HepG2 (cell line): Measurements from ENCODE around the gene DNASE1. TPM values are rescaled to one million over a fixed set of nuclear protein-coding genes. Genes with fewer than 3 reads are reported as not detected.

ENCODE experiments used
- ATAC-seq: fragments of 200-7000 bp; cut with Tn5 transposase; 3 replicates; pipeline ENCODE4 v1.9.1; 2020; ENCODE audit warnings: mild to moderate bottlenecking, moderate library complexity
- BruUV-seq: library from RNA; stranded (reverse); fragments of 400-500 nt; replicated peaks from 2 replicates; lab custom pipeline; 2021; lab: Mats Ljungman, UMichigan
- CTCF ChIA-PET: fragments of 300-600 bp; formaldehyde crosslinking; extraction: SDS; loops from one replicate; lab custom pipeline; 2021; ENCODE audit warnings: low total read pairs, inconsistent platforms, low intra/inter-chr PET ratio; lab: Yijun Ruan, JAX
- POLR2A ChIA-PET: fragments of 350-600 bp; sonication (Branson Sonifier 250); formaldehyde crosslinking; loops from one replicate; lab custom pipeline; 2020; ENCODE audit warnings: antibody characterized with exemption, inconsistent platforms; lab: Yijun Ruan, JAX
- DNase-seq: peaks from one replicate; pipeline ENCODE4 v3.0.0-alpha.2; 2015; ENCODE audit warnings: low spot score
- FAIRE-seq: peaks from 3 replicates; lab custom pipeline; 2011; peaks lifted over from hg19 to GRCh38; lab: Jason Lieb, UNC
- H2AFZ ChIP-seq: one replicate; pipeline ENCODE4 v1.6.1; 2011; ENCODE audit warnings: low read length, inconsistent platforms
- H3K27ac ChIP-seq: fragments of 300-600 bp; 3 replicates; pipeline ENCODE4 v1.8.0; 2011; ENCODE audit warnings: mixed run types, mild to moderate bottlenecking, mixed read lengths, low read length, inconsistent platforms; ENCODE audit not compliant: insufficient read depth; ENCODE audit errors: extremely low read length
- H3K27me3 ChIP-seq, 2 experiments: fragments of 200-600 bp in 1 of 2; 2 replicates in 1 of 2; 3 replicates in 1 of 2; pipeline versions ENCODE4 v1.6.0 to v1.8.0; 2011; ENCODE audit warnings: low read length in 2 of 2, mild to moderate bottlenecking in 2 of 2, moderate library complexity in 2 of 2, inconsistent platforms in 1 of 2; ENCODE audit not compliant: insufficient read depth in 2 of 2, control insufficient read depth in 1 of 2
- H3K36me3 ChIP-seq, 2 experiments: fragments of 200-600 bp in 1 of 2; replicated peaks in 1 of 2; 2 replicates in 1 of 2; 3 replicates in 1 of 2; pipeline versions ENCODE4 v1.5.1 to v1.8.0; 2011; ENCODE audit warnings: low read length in 2 of 2, inconsistent platforms in 1 of 2; ENCODE audit not compliant: insufficient read depth in 2 of 2, control insufficient read depth in 1 of 2
- H3K4me1 ChIP-seq: 2 replicates; pipeline ENCODE4 v1.5.1; 2012; ENCODE audit warnings: low read length, inconsistent platforms; ENCODE audit not compliant: insufficient read depth
- H3K4me2 ChIP-seq: 2 replicates; pipeline ENCODE4 v1.6.0; 2011; ENCODE audit warnings: low read depth, low read length, inconsistent platforms
- H3K4me3 ChIP-seq, 3 experiments: fragments of 200-600 bp in 1 of 3; sonication (generic), shearing (Covaris generic) in 1 of 3; replicated peaks in 1 of 3; 2 replicates each; pipeline ENCODE4 v1.5.1; 2011 to 2016; ENCODE audit warnings: low read length in 3 of 3, inconsistent platforms in 2 of 3, low read depth in 2 of 3, mild to moderate bottlenecking in 2 of 3, control low read depth in 1 of 3, mixed read lengths in 1 of 3; ENCODE audit not compliant: insufficient read depth in 1 of 3
- H3K79me2 ChIP-seq: one replicate; pipeline ENCODE4 v1.6.1; 2011; ENCODE audit warnings: low read length, inconsistent platforms; ENCODE audit not compliant: insufficient read depth
- H3K9ac ChIP-seq: 2 replicates; pipeline ENCODE4 v1.6.0; 2011; ENCODE audit warnings: mild to moderate bottlenecking, low read depth, low read length, inconsistent platforms; ENCODE audit not compliant: insufficient read depth
- H3K9me3 ChIP-seq: 2 replicates; pipeline ENCODE4 v1.5.1; 2012; ENCODE audit warnings: mild to moderate bottlenecking, low read length
- H4K20me1 ChIP-seq: 2 replicates; pipeline ENCODE4 v1.6.0; 2011; ENCODE audit warnings: inconsistent platforms, mild to moderate bottlenecking, low read length, moderate library complexity; ENCODE audit not compliant: insufficient read depth
- ASH2L ChIP-seq: fragments of 300-600, 200-600 bp; sonication (generic); IDR thresholded peaks from 2 replicates; pipeline ENCODE4 v1.7.0; 2017; ENCODE audit warnings: low read depth, mild to moderate bottlenecking, moderate library complexity, mixed read lengths, low read length; ENCODE audit not compliant: insufficient read length
- BRF2 ChIP-seq: sonication (generic); formaldehyde crosslinking; IDR thresholded peaks from 2 replicates; pipeline ENCODE4 v1.8.1; 2022; ENCODE audit warnings: mild to moderate bottlenecking, missing genetic modification reagents
- GABPB1 ChIP-seq: IDR thresholded peaks from 2 replicates; pipeline ENCODE4 v1.6.1; 2016; ENCODE audit warnings: mild to moderate bottlenecking, missing genetic modification reagents, moderate library complexity, missing compliant biosample characterization
- GATA4 ChIP-seq: sonication (generic); IDR thresholded peaks from 2 replicates; pipeline ENCODE4 v1.6.1; 2016; ENCODE audit warnings: antibody characterized with exemption, low read depth, borderline replicate concordance
- HDAC1 ChIP-seq: sonication (generic); formaldehyde crosslinking; IDR thresholded peaks from 2 replicates; pipeline ENCODE4 v1.5.1; 2020; ENCODE audit warnings: mild to moderate bottlenecking, missing genetic modification reagents
- MAX ChIP-seq: IDR thresholded peaks from 2 replicates; pipeline ENCODE4 v1.6.1; 2012; ENCODE audit warnings: inconsistent platforms
- SALL1 ChIP-seq: sonication (generic); formaldehyde crosslinking; IDR thresholded peaks from 2 replicates; pipeline ENCODE4 v1.8.0; 2022; ENCODE audit warnings: mild to moderate bottlenecking, missing genetic modification reagents
- SPEN ChIP-seq: sonication (generic); formaldehyde crosslinking; IDR thresholded peaks from 2 replicates; pipeline ENCODE4 v1.5.1; 2020; ENCODE audit warnings: low read depth, mild to moderate bottlenecking, missing genetic modification reagents
- SRSF1 ChIP-seq: fragments of 200-400 bp; formaldehyde crosslinking; optimal IDR thresholded peaks from 2 replicates; pipeline ENCODE3; 2017; ENCODE audit warnings: mild to moderate bottlenecking, low read depth, low read length, moderate library complexity
- TEAD3 ChIP-seq: optimal IDR thresholded peaks from 2 replicates; pipeline ENCODE3; 2016; ENCODE audit warnings: borderline replicate concordance
- ZBTB38 ChIP-seq: sonication (generic); formaldehyde crosslinking; IDR thresholded peaks from 2 replicates; pipeline ENCODE4 v1.5.1; 2020; ENCODE audit warnings: mild to moderate bottlenecking, missing genetic modification reagents
- ZNF317 ChIP-seq: sonication (generic); formaldehyde crosslinking; IDR thresholded peaks from 2 replicates; pipeline ENCODE4 v1.5.0; 2020; ENCODE audit warnings: mild to moderate bottlenecking, missing genetic modification reagents
- WGBS: methylation state at CpG from one replicate; pipeline ENCODE4 v1.1.6; 2017; ENCODE audit warnings: low lambda C conversion rate; 5-methylcytosine and 5-hydroxymethylcytosine counted together
- in situ Hi-C: cut with HindIII; loops from 2 replicates; pipeline ENCODE4 v1.10.0; 2017; ENCODE audit warnings: low pct_unique_long_range_greater_than_20kb; ENCODE audit not compliant: extremely low pct_ligation_motif_present
- intact Hi-C: fragments of 100-400 bp; cut with micrococcal nuclease; formaldehyde crosslinking; loops from one replicate; pipeline ENCODE4 v1.10.0; 2022; ENCODE audit not compliant: unreplicated experiment
- polyA plus RNA-seq, 8 experiments: library from polyadenylated mRNA; depleted of rRNA in 3 of 8; stranded (reverse) in 7 of 8; unstranded in 1 of 8; fragments of >200 nt; fragmentation: Illumina TruSeq in 4 of 8; extraction: Trizol in 4 of 8; gene quantifications; 2 replicates each; pipeline versions ENCODE4 v1.2.1 to v1.2.3, GENCODE V29; 2011 to 2016; ENCODE audit warnings: low read depth in 4 of 8, missing spikeins in 1 of 8, mixed read lengths in 1 of 8; ENCODE audit not compliant: insufficient read depth in 1 of 8
- total RNA-seq, 5 experiments: library from RNA; depleted of rRNA; stranded (reverse); fragments of >200 nt; fragmentation: Illumina TruSeq; extraction: Trizol; gene quantifications; 2 replicates each; pipeline ENCODE4 v1.2.3, GENCODE V29; 2016; ENCODE audit warnings: low read depth in 1 of 5
- TF ChIP-seq, protein P1 (sequence below): sonication (generic); formaldehyde crosslinking; IDR thresholded peaks from 2 replicates; pipeline ENCODE4 v1.5.1; 2020; ENCODE audit warnings: mild to moderate bottlenecking, missing genetic modification reagents, moderate library complexity
- TF ChIP-seq, protein P2 (sequence below): sonication (generic); formaldehyde crosslinking; IDR thresholded peaks from 2 replicates; pipeline ENCODE4 v1.4.0; 2020; ENCODE audit warnings: missing genetic modification reagents, mild to moderate bottlenecking, borderline replicate concordance

Gene DNASE1
- total and polyA plus RNA-seq, 2 of the 13 experiments (the other 11 are each of a cell fraction or from before 2014, with no cell fraction given), result 7.1 to 11.1 TPM

DNA sequence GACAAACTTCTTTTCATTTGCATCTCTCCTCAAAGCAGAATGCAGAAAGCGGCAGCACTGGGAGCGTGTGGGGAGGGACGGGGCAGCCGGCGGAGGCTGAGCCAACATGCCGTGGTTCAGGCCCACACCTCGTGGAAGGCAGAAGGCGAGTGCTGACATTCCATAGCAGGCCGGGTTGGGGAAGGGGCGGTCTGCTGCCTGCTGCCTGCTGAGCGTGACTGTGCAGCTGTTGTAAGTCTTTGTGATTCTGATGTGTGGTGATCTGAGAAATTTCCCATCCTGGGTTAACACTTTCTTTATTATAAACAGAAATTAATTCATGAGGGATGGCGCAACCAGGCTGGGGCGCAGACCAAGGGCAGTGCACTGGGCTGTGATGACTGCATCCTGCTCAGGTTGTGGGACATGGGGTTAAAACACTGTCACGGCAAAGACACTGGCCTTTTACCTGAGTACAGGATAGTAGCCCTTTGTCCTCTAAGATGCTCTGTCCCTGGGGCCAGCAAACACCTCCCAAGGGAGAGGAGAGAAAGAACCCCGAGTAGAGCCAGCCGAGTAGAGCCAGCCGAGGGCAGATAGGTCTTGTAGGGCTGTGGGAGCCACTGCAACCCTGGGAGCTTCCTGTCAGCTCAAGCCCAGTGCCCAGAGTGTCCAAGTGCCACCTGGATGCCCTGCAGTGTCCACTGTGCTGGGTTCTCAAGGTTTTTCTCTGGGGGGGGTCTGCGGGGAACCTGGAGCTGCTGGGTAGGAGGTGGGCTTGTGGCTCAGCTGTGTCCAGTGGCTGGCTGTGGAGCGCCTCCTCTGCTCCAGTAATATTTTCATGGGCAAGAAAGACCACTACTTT lies 8.8 kb upstream of the DNASE1 start:
- Histone ChIP-seq H4K20me1 (no peaks in the 10 kb centered on the region), H2AFZ (no peak overlapping the region), H3K4me3 (peak overlapping the region in 1 of 3 experiments; percentile 56; a peak in 2 of 6 replicates), H3K4me1 (peaks cover 34% of the 10 kb centered on the region), H3K4me2 (peak overlapping the region; percentile 67), H3K27me3 (no peaks in the 10 kb centered on the region), H3K9ac (peak overlapping the region; percentile 52), H3K27ac (peak overlapping the region; percentile 62), H3K36me3 (peaks cover 2% of the 10 kb centered on the region in 2 experiments; a peak in 2 of 5 replicates), H3K79me2 (no peaks in the 10 kb centered on the region), H3K9me3 (no peaks in the 10 kb centered on the region)
- WGBS, result 51% methylated on average over 12 of the region's 19 CpGs
- FAIRE-seq (no peak), ATAC-seq (peak; percentile 67), DNase-seq (no peak)
- CTCF ChIA-PET, result no interaction called here
- intact Hi-C loops (no loop called here), in situ Hi-C loops (no loop called here)
- no TSS peak for BruUV-seq
- POLR2A ChIA-PET, result interaction anchor here (0.8 to 1.9 kb wide), 4 partner anchors 8 to 469 kb away, joined by 3 to 9 read pairs (median 4); partner anchors contain the start of gene SLX4
- no peak for TF ChIP-seq ASH2L
- TF ChIP-seq, protein P1, sequence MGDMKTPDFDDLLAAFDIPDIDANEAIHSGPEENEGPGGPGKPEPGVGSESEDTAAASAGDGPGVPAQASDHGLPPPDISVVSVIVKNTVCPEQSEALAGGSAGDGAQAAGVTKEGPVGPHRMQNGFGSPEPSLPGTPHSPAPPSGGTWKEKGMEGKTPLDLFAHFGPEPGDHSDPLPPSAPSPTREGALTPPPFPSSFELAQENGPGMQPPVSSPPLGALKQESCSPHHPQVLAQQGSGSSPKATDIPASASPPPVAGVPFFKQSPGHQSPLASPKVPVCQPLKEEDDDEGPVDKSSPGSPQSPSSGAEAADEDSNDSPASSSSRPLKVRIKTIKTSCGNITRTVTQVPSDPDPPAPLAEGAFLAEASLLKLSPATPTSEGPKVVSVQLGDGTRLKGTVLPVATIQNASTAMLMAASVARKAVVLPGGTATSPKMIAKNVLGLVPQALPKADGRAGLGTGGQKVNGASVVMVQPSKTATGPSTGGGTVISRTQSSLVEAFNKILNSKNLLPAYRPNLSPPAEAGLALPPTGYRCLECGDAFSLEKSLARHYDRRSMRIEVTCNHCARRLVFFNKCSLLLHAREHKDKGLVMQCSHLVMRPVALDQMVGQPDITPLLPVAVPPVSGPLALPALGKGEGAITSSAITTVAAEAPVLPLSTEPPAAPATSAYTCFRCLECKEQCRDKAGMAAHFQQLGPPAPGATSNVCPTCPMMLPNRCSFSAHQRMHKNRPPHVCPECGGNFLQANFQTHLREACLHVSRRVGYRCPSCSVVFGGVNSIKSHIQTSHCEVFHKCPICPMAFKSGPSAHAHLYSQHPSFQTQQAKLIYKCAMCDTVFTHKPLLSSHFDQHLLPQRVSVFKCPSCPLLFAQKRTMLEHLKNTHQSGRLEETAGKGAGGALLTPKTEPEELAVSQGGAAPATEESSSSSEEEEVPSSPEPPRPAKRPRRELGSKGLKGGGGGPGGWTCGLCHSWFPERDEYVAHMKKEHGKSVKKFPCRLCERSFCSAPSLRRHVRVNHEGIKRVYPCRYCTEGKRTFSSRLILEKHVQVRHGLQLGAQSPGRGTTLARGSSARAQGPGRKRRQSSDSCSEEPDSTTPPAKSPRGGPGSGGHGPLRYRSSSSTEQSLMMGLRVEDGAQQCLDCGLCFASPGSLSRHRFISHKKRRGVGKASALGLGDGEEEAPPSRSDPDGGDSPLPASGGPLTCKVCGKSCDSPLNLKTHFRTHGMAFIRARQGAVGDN (CRISPR knock-in tag), result peak; percentile 75
- peak; percentile 12 for TF ChIP-seq TEAD3
- TF ChIP-seq BRF2, result no peak
- TF ChIP-seq SPEN (CRISPR knock-in tag), result 0 out of 2 replicates have a peak, but pooled peaks have one; percentile 26
- peak; percentile 73 for TF ChIP-seq MAX
- TF ChIP-seq GABPB1 (CRISPR knock-in tag), result peak; percentile 12; the same call in 1 of the 2 replicates
- TF ChIP-seq, protein P2, sequence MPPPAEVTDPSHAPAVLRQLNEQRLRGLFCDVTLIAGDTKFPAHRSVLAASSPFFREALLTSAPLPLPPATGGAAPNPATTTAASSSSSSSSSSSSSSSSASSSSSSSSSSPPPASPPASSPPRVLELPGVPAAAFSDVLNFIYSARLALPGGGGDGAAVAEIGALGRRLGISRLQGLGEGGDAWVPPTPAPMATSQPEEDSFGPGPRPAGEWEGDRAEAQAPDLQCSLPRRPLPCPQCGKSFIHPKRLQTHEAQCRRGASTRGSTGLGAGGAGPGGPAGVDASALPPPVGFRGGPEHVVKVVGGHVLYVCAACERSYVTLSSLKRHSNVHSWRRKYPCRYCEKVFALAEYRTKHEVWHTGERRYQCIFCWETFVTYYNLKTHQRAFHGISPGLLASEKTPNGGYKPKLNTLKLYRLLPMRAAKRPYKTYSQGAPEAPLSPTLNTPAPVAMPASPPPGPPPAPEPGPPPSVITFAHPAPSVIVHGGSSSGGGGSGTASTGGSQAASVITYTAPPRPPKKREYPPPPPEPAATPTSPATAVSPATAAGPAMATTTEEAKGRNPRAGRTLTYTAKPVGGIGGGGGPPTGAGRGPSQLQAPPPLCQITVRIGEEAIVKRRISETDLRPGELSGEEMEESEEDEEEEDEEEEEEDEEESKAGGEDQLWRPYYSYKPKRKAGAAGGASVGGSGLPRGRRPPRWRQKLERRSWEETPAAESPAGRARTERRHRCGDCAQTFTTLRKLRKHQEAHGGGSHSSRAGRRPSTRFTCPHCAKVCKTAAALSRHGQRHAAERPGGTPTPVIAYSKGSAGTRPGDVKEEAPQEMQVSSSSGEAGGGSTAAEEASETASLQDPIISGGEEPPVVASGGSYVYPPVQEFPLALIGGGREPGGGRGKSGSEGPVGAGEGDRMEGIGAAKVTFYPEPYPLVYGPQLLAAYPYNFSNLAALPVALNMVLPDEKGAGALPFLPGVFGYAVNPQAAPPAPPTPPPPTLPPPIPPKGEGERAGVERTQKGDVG (CRISPR knock-in tag), result peak; percentile 72; the same call in 1 of the 2 replicates
- peak; percentile 8; the same call in 1 of the 2 replicates for TF ChIP-seq SALL1 (CRISPR knock-in tag)
- peak; percentile 54 for TF ChIP-seq SRSF1
- peak; percentile 94 for TF ChIP-seq ZBTB38 (CRISPR knock-in tag)
- no peak for TF ChIP-seq HDAC1 (CRISPR knock-in tag)
- TF ChIP-seq GATA4, result no peak
- 0 out of 2 replicates have a peak, but pooled peaks have one; percentile 45 for TF ChIP-seq ZNF317 (CRISPR knock-in tag)
